OCI-LY7 (cell line): ENCODE measurements around the gene NT5M.

Source experiments
- EZH2phosphoT487 ChIP-seq: fragments of 200-600 bp; sonication (generic); IDR thresholded peaks from 2 replicates; pipeline ENCODE4 v1.6.1; 2018; ENCODE audit warnings: low read depth, borderline replicate concordance, mild to moderate bottlenecking, mixed run types, antibody characterized with exemption, low read length, moderate library complexity, mixed read lengths
- TF ChIP-seq, protein P1 (sequence below): fragments of 200-600 bp; sonication (generic); conservative IDR thresholded peaks from 2 replicates; pipeline ENCODE4 v1.5.1; 2014; ENCODE audit warnings: mild to moderate bottlenecking, antibody characterized with exemption, low read length, moderate library complexity, mixed read lengths

DNA sequence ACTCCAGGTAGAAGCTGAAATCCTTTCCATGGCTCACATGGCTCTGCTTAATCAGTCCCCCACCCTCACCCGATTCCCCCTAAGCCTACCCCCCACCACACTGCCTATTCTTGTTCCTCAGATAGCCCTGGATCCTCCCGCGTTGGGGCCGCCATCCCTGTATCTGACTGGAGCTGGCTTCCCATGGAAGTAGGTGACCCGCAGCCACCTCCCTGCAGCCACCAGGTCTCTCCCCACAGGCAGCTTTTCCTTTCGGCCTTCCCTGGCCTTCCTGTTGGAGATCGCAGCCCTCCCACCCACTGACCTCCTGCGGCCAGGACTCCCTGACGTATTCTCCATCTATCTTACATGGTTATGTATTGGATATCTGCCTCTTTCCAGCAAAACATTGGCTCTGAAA lies 91.3 kb downstream of the NT5M start:
- TF ChIP-seq, protein P1, sequence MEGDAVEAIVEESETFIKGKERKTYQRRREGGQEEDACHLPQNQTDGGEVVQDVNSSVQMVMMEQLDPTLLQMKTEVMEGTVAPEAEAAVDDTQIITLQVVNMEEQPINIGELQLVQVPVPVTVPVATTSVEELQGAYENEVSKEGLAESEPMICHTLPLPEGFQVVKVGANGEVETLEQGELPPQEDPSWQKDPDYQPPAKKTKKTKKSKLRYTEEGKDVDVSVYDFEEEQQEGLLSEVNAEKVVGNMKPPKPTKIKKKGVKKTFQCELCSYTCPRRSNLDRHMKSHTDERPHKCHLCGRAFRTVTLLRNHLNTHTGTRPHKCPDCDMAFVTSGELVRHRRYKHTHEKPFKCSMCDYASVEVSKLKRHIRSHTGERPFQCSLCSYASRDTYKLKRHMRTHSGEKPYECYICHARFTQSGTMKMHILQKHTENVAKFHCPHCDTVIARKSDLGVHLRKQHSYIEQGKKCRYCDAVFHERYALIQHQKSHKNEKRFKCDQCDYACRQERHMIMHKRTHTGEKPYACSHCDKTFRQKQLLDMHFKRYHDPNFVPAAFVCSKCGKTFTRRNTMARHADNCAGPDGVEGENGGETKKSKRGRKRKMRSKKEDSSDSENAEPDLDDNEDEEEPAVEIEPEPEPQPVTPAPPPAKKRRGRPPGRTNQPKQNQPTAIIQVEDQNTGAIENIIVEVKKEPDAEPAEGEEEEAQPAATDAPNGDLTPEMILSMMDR, result no peak
- no peak for TF ChIP-seq EZH2phosphoT487
